COR-L47 (cell line): ENCODE measurements around the gene TRAFD1.
A peak's percentile ranks its signal among the peaks of the same experiment; 100 is the strongest.

Experiments
- DNase-seq: peaks from one replicate; lab custom pipeline; 2025; lab: John Stamatoyannopoulos, UW

Gene TRAFD1

DNA sequence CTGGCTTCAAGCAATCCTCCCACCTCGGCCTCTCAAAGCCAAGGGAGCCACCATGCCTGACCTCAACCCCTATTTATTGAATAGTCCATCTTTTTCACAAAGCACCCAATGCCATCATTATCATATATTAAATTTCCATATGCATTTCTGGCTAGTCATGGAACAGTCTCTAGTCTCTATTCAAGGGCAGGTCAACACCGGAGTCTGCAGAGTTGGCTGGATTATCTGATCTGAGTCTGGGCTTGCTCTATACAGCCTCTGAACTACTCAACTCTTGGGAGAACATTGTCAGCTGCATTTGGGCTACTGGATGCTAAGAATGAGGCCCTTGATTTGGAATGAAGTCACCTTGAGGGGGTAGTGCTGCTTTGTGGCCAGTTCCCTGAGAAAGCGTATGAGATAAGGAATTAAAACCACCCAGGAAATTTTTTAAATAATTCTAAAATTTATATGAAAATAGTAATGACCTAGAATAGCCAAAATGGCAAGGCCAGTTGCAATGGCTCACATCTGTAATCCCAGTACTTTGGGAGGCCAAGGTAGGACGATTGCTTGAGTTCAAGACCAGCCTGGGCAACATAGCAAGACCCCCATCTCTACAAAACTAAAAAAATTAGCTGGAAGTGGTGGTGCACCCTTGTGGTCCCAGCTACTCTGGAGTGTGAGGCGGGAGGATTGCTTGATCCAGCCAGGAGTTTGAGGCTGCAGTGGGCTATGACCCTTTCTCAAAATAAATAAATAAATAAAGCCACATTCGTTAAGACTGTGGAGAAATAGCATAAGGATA lies 9.9 kb upstream of the TRAFD1 start:
- no peak for DNase-seq

GRCh38 chr12:112116232-112117060 lies 8.9 kb upstream of the TRAFD1 start:
- peak; percentile 70 for DNase-seq

- DNase-seq: no peak
Observed at GRCh38 chr12:112117685-112118084, 7.7 kb upstream of the TRAFD1 start.

DNA sequence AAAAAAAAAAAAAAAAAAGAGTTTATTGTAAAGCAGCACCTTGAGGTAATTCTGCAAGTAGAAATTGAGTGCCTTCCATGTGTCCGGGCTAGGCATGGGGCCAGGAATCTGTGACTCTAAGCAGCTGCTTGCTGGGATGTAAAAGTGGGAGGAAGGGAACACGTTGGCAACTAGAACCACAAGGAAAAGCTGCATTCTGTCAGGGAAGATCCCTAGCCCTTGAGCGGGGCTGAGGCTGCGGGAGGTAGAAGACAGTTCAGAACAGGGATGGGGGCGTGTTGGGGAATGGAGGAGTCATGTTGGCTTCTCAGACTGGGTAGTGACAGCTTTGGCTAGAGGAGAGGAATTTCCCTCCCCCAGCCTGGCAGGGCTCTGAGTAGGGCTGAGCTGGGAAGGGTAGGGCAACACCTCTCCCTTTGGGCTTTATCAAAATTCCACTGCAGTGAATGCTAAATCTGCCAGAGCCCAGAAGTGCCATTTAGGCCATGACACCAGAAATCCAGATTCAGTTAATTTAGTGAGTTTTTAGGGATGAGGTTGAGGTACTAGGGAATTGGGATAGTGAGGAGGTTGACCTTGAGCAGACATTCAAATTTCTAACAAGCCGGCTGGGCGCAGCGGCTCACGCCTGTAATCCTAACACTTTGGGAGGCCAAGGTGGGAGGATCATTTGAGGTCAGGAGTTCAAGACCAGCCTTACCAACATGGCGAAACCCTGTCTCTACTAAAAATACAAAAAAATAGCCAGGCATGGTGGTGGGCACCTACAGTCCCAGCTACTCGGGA lies 3.4 kb upstream of the TRAFD1 start:
- DNase-seq: no peak

DNA sequence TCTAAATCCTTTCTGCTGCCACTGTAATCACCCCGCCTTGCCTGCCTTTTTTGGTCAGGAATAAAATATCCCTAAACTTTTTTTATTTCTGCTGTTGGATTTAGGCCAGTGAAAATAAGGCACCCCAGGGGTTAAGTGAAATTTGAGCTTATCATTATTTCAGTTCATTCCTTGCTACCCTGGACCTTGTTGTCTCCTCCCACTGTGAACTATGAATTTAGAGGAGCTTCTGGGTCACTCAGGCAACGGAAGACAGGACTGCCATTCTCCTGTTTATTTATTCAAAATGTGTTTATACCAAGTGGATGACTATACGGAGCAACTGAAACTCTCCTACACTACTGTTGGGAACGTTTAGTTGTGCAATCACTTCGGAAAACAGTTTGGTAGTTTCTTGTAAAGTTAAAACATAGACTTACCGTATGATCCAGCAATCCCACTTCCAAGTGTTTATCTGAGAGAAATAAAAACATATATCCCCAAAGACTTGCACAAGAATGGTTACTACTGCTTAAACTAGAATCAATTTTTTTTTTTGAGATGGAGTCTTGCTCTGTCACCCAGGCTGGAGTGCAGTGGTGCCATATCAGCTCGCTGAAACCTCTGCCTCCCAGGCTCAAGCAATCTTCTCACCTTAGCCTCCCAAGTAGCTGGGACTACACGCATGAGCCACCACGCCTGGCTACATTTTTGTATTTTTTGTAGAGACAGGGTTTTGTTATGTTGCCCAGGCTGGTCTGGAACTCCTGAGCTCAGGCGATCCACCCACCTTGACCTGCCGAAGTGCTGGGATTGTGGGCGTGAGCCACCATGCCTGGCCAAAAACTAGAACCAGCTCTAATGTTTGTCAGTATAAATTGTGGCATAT lies 2.3 kb upstream of the TRAFD1 start:
- DNase-seq: no peak

DNA sequence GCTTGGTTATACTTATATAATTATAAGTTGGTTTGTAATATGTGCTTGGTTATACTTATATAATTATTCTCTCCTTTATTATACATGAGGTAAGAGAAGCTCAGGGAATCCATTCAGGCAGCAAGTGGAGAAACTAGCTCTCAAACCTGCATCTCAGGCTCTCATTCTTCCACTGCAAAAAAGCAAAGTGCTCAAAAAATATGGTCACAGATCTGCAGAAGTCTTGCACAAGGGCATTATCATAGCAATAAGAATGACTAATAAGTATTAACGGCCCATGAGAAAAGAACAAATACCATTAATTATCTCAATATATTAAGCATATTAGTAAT lies 476 bp upstream of the TRAFD1 start:
- DNase-seq: no peak

DNA sequence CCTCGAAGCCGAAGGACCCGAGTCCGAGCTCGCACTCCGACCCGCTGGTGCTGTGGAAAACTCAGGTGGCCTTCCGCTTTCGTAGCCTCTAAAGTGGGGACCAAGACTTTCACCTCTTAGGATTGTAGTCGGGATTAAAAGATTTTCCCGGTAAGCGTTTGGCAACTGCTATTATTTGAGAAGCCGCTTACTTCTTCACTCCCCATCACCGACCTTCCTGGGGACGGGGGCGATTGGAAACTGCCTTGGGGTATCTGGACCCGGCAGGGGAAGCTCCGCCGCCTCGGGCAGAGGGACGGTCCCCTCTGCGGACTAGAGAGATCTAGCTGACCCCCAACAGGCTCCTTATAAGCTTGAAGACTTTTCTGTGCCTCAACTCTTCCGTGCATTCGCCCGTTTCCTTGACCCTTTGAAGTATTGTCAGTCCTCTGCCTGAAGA lies 659 bp downstream of the TRAFD1 start:
- no peak for DNase-seq

DNA sequence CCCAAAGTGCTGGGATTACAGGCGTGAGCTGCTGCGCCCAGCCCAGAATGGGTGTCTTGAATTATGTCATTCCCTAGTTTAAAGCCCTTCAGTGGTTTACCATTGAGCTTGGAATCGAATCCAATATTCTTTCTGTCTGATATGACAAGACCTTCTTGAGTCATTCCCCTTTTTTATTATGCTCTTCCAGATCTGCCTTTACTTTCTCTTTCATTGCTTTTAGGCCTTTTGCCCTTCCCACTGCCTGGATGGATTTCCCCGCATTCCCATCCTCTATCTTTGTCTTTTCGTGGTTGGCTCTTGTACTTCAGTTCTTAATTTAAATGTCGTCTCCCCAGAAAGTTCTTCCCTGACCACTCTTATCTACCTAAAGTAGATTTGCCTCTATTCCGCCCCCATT lies 1.6 kb downstream of the TRAFD1 start:
- DNase-seq: no peak

- no peak for DNase-seq
Observed at GRCh38 chr12:112130441-112130998, 5.2 kb downstream of the TRAFD1 start.

DNA sequence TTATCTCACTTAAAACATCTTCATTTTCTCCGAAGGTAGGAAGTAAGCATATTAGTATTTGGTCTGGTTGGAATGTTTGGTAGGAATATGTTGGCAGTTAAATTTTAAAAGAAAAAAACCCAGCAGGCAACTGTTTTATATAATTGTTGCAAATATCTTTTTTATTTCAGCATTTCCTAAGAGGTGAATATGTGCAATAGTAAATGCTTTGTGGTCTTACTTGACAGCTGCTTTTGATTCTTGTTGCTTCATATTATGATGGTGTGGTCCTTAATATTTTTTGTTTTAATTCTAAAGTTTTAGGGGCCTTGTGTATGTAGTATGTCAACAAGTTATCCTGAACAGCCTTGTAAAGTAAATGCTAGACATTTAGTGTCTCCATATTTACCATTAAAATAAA lies 6.3 kb downstream of the TRAFD1 start:
- DNase-seq: no peak

DNA sequence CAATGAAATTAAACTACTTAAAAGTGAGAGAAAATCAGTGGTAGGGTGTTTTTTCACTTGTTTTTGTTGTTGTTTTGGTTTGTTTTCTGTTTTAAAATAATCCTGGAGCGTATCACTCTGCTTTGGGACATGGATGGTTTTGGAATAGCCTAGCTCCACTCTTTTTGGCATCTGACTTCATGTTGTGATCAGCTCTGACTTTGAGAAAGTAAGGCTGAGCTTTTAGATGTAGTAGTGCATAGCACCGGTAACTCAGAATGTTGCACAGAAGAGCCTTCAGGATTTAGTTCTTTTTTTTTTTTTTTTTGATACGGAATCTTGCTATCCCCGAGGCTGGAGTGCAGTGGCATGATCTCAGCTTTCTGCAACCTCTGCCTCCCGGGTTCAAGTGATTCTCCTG lies 8.1 kb downstream of the TRAFD1 start:
- no peak for DNase-seq

DNA sequence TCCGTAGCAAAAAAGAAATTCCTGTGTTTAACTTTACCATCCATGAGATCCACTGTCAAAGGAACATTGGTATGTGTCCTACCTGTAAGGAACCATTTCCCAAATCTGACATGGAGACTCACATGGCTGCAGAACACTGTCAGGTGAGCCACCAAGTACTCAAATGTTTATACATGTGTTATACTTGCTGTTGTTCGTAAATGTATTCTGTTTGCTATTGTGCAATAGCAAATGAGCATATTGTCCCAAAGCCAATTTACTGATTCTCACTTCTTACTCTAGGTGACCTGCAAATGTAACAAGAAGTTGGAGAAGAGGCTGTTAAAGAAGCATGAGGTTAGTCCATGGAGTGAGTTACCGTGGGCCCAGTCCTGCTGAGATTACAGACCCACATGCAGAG lies 9.4 kb downstream of the TRAFD1 start:
- DNase-seq: no peak

GRCh38 chr12:112140728-112141127 lies 15.4 kb downstream of the TRAFD1 start:
- no peak for DNase-seq

DNA sequence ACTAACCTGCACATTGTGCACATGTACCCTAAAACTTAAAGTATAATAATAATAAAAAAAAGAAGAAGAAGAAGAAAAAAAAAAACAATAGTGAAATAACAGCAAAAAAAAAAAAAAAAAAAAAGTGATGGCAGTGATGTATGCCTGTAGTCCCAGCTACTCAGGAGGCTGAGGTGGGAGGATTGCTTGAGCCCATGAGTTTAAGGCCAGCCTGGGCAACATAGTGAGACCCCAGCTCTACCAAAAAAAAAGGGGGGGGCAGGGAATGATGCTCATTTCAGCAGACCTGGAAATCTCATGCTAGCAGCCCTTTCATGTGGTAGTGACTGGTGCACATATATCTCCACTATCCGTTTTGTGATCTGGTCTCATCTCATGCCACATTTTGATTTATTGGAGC lies 20.8 kb downstream of the TRAFD1 start:
- no peak for DNase-seq

GRCh38 chr12:112148031-112148513 lies 22.7 kb downstream of the TRAFD1 start:
- DNase-seq: no peak

GRCh38 chr12:112149596-112149995 lies 24.2 kb downstream of the TRAFD1 start:
- DNase-seq: no peak

- DNase-seq: no peak
Observed at GRCh38 chr12:112151766-112152541, 26.6 kb downstream of the TRAFD1 start.

GRCh38 chr12:112153181-112153892 lies 28.0 kb downstream of the TRAFD1 start:
- DNase-seq: no peak

- no peak for DNase-seq
Observed at GRCh38 chr12:112153893-112154219, 28.5 kb downstream of the TRAFD1 start.
